AG09319 (cell line): ENCODE measurements around the gene CIAO2A.

Experiments used
- DNase-seq: peaks from one replicate; pipeline ENCODE4 v3.0.0-alpha.2; 2010; ENCODE audit warnings: low read depth; ENCODE audit errors: extremely low read depth
- TF ChIP-seq, protein P1 (sequence below): IDR thresholded peaks from 2 replicates; pipeline ENCODE4 v1.5.1; 2011; ENCODE audit warnings: low read depth, mild to moderate bottlenecking, inconsistent platforms, low read length, moderate library complexity

CIAO2A gene

DNA sequence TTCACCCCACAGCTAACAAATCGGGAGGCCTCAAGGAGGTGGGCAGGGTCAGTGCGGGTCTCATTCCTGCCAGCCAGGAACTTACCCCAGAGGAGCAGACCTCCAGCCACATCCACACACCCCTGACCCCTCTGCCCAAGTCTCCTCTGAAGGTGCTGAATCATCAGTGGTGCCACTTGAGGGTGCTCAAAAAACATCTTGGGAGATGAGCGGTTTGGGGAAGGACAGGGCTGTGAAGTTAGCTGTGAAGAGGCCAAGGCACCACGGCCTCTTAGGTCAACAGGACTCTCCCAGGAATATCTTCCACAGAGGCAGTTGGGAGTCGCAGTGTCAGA, 48.6 kb downstream of the CIAO2A start:
- TF ChIP-seq, protein P1, sequence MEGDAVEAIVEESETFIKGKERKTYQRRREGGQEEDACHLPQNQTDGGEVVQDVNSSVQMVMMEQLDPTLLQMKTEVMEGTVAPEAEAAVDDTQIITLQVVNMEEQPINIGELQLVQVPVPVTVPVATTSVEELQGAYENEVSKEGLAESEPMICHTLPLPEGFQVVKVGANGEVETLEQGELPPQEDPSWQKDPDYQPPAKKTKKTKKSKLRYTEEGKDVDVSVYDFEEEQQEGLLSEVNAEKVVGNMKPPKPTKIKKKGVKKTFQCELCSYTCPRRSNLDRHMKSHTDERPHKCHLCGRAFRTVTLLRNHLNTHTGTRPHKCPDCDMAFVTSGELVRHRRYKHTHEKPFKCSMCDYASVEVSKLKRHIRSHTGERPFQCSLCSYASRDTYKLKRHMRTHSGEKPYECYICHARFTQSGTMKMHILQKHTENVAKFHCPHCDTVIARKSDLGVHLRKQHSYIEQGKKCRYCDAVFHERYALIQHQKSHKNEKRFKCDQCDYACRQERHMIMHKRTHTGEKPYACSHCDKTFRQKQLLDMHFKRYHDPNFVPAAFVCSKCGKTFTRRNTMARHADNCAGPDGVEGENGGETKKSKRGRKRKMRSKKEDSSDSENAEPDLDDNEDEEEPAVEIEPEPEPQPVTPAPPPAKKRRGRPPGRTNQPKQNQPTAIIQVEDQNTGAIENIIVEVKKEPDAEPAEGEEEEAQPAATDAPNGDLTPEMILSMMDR, result no peak

DNA sequence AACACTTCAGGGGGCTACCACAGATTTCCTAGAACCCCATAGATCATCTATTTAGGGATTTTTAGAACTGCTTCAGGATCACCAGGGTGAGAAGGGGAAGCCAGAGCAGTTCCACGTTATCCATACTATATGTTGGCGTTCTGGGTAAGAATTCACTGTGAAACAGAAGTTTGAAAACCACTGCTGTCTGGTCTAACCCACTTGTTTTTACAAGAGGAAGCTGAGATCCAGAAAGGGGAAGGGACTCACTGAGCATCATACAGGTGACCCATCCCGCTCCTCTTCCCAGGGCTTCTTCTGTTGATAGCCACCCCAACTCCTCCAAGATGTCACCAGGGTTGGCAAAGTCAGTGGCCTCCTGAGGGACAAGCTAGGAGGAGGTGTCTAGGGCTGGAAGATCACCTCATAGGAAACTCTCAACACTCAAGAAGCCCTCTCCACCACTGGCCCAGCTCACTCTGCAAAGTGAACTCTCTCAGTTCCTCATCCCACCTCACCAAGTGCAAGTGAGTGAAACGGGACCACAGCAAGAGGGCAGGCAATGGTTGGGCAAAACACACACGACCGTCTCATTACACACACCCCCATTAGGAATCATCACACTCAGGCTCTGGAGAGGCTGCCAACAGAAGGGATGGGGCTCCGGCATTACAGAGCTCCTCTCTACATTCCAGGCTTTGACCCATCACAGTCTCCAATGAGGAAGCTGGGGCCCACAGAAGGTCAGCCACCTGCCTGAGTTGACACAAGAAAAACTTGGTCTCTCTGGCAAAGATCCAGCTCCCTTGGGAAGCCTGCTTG, 49.1 kb downstream of the CIAO2A start:
- TF ChIP-seq, protein P1, result no peak
- DNase-seq, result no peak

More for the DNA sequence above, 48.6 kb downstream of the CIAO2A start:
- no peak for DNase-seq

DNA sequence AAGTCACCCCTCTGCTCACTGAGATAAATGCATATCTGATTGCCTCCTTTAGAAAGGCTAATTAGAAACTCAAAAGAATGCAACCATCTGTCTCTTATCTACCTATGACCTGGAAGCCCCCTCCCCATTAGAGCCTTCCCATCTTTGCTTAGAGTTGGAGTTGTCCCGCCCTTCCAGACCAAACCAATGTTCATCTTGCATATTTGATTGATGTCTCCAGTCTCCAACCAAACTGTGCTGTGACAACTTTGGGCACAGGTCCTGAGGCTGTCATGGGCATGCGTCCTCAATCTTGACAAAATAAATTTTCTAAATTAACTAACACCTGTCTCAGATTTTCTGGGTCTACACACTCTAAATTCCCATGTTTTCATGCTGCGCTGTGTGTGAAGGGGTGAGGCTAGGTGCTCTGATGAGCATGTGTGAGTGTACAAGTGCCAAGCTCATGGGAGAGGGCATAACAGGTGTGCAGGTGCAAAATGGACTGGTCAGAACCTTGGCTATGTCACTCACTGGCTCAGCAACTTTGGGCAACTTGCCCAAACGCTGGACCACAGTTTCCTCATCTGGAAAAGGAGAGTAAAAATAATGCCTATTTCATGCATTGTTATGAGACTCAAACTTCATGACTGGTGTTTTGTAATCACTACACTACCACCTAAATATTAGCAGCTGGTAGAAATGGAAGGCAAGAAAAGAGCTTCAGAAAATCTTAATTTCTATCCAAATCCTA, 54.6 kb downstream of the CIAO2A start:
- no peak for DNase-seq
- TF ChIP-seq, protein P1, result no peak

DNA sequence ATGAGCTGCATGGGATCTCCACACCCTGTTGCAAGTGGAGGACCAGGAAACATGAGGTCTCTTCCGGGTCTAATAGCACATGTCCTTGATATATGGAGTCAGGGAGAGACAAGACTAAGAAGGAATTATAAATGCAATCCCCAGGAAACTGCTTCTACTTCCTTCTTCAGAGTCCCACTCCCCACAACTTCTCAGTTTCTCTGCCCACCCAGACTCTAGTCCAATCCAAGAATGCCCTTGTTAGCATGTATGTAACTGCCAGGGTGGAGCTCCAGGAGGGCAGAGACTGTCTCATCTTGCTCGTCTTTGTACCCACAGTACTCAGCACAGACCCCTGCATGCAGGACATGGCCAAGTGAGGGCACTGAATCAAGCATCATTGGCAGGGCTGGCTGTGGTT, 55.7 kb downstream of the CIAO2A start:
- DNase-seq, result no peak

DNA sequence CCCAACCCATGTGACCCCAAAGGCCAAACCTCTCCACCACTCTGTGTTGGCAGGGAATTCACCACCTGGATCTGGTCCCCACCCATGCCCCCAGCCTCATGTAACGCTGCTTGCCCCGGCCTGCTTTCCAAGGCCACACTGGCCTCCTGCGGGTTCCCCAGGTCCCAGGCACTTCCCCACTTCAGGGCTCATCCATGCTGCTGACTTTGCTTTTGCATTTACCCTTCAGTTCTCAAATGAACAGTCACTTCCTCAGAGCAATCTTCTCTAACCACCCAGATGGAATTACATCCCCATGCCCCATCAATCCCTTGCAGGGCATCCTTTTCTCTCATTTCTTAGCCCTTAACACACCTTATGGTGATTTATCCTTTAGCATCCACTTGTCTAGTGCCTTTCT, 56.5 kb downstream of the CIAO2A start:
- DNase-seq, result no peak
- TF ChIP-seq, protein P1, result no peak

More for the DNA sequence above, 55.7 kb downstream of the CIAO2A start:
- TF ChIP-seq, protein P1, result no peak

DNA sequence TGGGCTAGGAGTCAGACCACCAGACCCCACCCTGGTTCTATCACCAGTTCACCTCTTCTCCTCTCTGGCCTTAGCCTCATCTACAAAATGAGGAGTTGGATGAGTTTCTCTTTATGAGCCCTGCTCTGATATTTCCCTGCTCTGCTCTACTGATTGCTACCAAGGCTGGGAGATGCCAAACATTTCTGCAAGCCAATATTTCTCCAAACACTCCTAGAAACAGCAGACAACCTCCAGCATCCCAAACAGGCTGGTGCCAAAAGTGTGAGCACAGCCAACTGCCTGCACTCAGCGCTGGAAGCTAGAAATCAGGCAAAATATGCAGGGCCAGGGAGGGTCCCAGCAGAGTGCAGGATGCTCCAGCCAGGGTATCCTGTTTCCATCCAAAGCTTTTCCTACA, 58.1 kb downstream of the CIAO2A start:
- DNase-seq, result no peak

More for the DNA sequence above, 58.1 kb downstream of the CIAO2A start:
- TF ChIP-seq, protein P1, result no peak
